Neural progenitor cell (in vitro differentiated cells): ENCODE data around the gene SHISA5.

Source experiments
- CTCF ChIP-seq: fragments of 200-600 bp; sonication (generic); IDR thresholded peaks from 2 replicates; pipeline ENCODE4 v1.5.1; 2017; ENCODE audit warnings: antibody characterized with exemption, mild to moderate bottlenecking
- EZH2 ChIP-seq: fragments of 200-600 bp; sonication (generic); IDR thresholded peaks from 2 replicates; pipeline ENCODE4 v1.6.1; 2017; ENCODE audit warnings: antibody characterized with exemption, mild to moderate bottlenecking, moderate library complexity
- EZH2phosphoT487 ChIP-seq: fragments of 200-600 bp; sonication (generic); IDR thresholded peaks from 2 replicates; pipeline ENCODE4 v1.6.1; 2017; ENCODE audit warnings: antibody characterized with exemption

DNA sequence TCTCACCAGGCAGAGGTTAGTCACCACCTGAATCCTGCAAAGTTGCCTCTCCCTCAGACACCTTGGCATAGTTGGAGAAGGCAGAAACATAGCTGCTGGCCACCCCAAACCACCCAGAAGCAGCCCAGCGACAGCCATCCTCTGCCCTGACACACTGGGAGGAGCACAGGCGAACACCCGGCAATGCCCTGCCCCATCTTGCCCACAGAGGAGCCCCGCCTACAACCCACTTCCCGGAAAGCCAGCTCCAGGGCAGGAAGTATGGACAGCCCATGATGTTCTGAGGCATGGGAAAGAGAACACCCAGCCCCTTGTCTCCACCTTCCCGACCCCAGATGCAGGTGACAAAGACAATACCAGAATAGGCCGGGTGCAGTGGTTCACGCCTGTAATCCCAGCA is 12.6 kb upstream of the SHISA5 start:
- TF ChIP-seq CTCF (no peak), EZH2 (no peak), EZH2phosphoT487 (no peak)
